HL-60/S4 (cell line): ENCODE data around the gene ARHGEF2.

ENCODE experiments used
- in situ Hi-C: fragments of 300-500 bp; cut with MboI; formaldehyde crosslinking; loops from 2 replicates; pipeline ENCODE4 v1.14.3; 2022; ENCODE audit warnings: low sequenced_read_pairs

Gene ARHGEF2

DNA sequence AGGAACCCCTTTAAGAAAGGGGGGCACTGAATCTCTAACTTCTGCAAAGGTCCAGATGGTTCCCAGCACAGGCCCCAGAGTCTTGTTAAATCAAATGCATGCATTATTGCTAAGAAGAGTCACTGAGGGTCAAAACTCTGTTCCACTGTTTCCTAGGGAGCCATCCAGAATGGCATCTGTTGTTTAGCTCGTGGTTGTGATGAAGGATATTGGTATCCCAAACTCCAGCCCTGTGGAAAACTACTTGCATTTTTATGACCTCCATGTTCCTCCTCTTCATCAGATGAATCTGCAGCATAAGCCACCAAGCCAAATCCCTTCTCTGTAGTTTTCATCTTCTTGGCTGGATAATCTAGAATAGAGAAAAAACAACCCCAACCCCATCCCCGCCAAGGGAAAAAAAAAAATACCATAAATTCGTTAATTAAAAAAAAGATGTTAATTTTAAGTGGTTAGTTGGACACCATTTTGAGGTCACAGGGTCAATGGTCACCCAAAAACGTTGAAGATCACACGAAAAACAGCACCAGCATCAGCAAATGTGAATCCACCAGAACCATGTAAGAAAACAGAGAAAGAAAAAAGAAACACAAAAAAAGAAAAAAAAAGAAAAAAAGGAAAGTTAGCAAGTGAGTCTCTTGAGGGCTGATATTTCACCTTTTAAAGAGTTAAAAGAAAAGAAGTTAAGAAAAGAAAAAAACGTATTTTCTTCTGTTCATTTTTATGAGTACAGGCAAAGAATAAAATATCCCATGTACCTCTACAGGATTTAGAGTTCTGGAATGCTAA is 64.2 kb downstream of the ARHGEF2 start:
- in situ Hi-C loops: no loop called here

DNA sequence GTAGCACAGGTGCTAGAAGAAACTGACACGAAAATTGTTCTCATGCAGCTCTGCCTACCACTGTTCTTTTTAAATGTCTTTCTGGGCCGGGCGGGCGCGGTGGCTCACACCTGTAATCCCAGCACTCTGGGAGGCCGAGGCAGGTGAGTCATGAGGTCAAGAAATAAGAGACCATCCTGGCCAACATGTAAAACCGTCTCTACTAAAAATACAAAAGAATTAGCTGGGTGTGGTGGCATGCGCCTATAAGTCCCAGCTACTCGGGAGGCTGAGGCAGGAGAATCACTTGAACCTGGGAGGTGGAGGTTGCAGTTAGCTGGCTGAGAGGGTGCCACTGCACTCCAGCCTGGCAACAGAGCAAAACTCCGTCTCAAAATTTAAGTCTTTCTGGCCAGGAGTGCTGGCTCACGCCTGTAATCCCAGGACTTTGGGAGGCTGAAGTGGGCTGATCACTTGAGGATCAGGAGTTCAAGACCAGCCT is 66.3 kb downstream of the ARHGEF2 start:
- in situ Hi-C loops: no loop called here

DNA sequence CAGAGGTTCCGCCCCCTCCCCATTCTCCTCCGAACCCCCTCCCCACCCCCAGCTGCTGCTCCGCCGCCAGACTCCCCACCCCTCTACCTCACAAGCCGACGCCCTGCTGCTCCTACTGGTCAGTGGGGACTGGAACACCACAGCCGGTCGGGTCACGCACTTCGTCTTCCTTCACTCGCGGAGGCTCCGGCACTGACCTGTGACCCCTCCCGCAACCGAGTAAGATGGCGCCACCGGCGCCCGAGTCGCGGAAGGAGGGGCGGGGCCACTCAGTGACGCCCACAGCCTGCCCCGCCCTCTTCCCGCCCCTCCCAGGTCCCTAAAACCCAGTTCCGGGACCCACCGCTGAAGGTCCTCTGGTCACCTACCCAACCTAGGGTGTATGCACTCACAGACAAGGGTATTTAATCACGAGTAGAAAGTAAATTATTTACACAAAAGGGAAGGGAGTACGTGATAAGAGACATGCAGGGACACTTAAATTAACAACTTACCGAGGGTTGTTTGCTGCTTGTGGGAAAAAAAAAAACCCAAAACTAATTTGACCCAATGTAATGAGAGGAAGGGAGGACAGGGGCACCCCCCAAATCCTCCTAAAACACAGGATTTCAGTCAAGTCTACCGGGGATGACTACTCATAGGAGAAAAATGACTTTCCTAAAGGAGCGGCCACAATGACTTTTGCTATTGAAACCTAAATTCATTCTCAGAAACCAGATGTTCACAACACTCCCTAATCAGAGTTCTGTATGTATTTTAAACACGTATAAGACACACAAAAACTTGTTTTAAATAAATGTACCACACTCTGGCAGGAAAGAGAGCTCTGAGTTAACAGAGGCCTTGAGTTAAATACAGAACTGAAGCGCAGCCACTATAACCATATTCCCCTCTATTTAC is 66.9 kb downstream of the ARHGEF2 start, which contains the start of gene RIT1:
Gene RIT1, minus strand, starts transcription at position 194 of the 900 bp plus-strand sequence. CDS start 588 bp downstream, outside the sequence.
- in situ Hi-C loops: no loop called here

DNA sequence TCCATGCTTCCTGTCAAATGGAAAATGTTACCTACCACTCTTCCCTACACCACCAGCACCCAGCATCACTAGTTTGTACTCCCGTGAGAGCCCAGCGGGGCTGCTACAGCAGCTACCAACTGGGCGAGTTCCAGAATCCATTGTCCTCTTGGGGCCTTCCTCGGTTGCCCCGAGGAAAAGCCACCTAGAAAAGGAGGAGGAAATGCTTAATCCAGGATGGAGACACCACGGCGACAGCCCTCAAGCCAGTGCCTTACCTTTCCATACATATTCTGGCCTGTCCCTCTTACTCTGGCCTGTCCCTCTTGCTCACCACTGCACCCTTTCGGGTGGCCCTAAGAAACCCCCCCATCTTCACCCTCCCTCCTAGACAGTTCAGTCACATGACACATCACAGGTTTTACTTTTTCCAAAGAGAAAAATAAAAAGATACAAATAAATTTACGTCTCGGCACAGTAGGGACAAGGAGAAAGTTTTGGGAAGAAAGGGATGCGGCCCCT is 67.7 kb downstream of the ARHGEF2 start:
- in situ Hi-C loops: no loop called here

DNA sequence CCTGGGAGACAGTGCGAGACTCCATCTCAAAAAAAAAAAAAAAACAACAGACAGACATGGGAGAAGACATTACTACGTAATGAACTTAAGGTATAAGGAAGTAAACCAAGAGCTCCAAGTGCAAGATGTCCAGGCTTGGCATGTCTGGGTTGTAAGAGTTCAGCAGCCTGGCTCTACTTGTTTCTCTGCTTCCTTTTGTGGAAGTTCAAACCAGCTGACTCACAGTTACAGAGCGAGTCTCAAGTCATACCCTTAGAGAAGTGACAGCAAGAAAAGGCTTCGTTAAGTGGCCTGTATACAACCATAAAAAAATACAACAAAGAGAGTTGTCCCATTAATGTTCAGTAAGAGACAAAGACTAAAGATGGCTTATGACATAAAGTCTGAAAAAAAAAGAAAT is 68.5 kb downstream of the ARHGEF2 start:
- in situ Hi-C loops: no loop called here

DNA sequence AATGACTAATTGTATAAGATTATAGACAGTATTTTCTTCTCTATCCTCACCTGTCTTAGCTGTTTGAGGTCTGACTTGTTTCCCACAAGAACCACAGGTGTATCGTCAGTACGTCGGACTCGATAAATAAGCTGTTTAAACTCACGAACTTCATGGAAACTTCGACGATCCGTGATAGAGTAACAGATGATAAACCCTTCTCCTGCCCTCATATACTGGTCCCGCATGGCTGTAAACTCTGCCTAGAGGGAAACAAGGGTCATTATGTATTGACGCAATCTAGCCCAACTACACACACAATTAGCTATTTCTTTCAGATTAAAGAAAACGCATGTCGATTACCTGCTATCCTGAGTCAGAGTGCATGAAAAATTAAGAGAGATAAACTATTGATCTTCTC is 74.1 kb downstream of the ARHGEF2 start:
- in situ Hi-C loops: no loop called here

DNA sequence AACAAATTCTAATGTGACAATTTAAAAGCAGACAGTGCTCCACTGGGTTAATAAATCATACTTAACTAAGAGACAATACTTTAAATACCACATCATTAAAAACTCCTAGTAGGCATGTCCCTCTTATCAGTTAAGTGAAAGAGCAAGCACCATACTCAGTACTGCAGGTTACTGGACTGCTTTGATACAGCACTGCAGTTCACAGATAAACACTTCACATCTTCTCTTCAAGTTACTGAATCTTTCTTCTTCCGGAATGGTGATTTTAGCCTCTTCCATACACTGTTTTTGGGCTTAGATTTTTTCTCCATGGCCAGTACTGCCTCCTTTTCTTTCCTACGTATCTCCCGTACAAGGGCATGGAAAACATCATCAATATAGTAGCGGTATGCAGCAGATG is 78.2 kb downstream of the ARHGEF2 start:
- in situ Hi-C loops: no loop called here

DNA sequence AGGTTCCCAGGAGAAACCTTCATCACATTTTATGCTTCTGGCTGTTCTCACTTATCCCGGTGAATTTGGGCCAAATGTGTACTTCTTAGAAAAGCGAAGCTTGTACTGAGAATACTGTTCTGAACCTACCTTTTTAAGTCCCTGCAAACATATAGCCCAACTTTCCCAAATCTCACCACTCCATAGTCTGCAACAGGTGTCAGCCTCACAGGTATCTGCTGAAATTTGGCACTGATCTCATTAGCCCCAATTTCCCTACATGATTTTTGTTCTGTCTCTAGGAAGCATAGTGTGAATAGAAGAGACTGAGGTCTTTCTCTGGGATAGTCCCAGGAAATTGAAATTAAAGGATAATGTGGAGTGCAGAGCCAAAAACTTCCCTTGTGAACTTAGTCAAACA is 78.7 kb downstream of the ARHGEF2 start:
- in situ Hi-C loops: no loop called here

DNA sequence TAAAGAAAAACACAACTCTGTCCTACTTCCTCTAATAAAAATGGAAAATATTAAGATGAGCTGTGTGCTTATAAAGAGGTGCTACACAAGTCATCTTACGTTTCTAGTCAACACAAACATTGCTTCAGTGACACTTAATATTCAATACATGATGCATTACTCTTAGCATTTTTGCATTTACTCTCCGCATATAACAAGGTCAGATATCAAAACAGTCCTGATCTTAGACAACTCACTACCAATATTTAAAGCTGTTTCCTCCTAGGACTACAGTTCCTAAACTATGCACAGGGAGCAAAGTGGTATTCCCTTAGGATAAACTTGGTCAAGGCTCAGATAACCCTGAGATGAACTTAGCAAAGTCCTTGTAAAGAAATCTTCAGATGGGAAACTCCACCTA is 79.5 kb downstream of the ARHGEF2 start:
- in situ Hi-C loops: no loop called here

DNA sequence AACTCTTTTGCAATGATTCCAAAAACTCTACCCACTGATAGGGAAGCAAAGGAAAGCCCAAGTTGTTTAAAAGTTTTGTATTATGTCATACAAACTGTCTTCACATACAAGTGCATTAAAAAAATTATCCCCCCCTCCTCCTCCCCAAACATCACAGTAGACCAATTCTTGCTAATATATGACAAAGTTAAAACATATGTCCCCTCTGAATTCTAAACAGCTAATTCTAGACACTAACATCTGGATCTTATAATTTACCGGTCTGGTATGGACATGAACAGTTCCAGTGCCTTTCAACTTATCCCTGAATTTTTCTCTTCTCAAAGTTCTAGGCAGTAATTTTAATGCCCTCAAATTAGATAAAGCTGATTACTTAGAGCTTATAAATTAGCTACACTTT is 80.6 kb downstream of the ARHGEF2 start:
- in situ Hi-C loops: no loop called here
